Measurements from ENCODE around the gene FN1. TPM values are rescaled to one million over a fixed set of nuclear protein-coding genes. Genes with fewer than 3 reads are reported as not detected.
A peak's percentile ranks its signal among the peaks of the same experiment; 100 is the strongest.

FN1 gene
- 100 to 1,000 TPM; 435 to 966 (median 608) TPM for polyA plus RNA-seq (ENCODE audit: insufficient read length in 10 of 10)
- long read RNA-seq, donor 1, full-length matches to known transcripts: 27 of 98 reads
- long read RNA-seq, donor 1, partial matches to known transcripts: 71 of 98 reads
- long read RNA-seq, donor 1, other reads (novel, unspliced or antisense): 0 of 98 reads
- long read RNA-seq, donor 2, full-length matches to known transcripts: 23 of 77 reads
- long read RNA-seq, donor 2, partial matches to known transcripts: 54 of 77 reads
- long read RNA-seq, donor 2, other reads (novel, unspliced or antisense): 0 of 77 reads
- long read RNA-seq, donor 3: 0 reads
- long read RNA-seq, donor 4, full-length matches to known transcripts: 21 of 90 reads
- long read RNA-seq, donor 4, partial matches to known transcripts: 69 of 90 reads
- long read RNA-seq, donor 4, other reads (novel, unspliced or antisense): 0 of 90 reads
- long read RNA-seq, donor 5, full-length matches to known transcripts: 49 of 495 reads
- long read RNA-seq, donor 5, partial matches to known transcripts: 446 of 495 reads
- long read RNA-seq, donor 5, other reads (novel, unspliced or antisense): 0 of 495 reads
- long read RNA-seq, donor 6, full-length matches to known transcripts: 35 of 135 reads
- long read RNA-seq, donor 6, partial matches to known transcripts: 100 of 135 reads
- long read RNA-seq, donor 6, other reads (novel, unspliced or antisense): 0 of 135 reads
- long read RNA-seq, donor 7, transcript FN1-208 (13 exons, 2,388 nt): major isoform, 14 of 99 reads
- long read RNA-seq, donor 7, partial matches to known transcripts: 79 of 99 reads
- long read RNA-seq, donor 7, other reads (novel, unspliced or antisense): 0 of 99 reads
- long read RNA-seq, donor 8, full-length matches to known transcripts: 21 of 98 reads
- long read RNA-seq, donor 8, partial matches to known transcripts: 77 of 98 reads
- long read RNA-seq, donor 8, other reads (novel, unspliced or antisense): 0 of 98 reads
- long read RNA-seq, donor 9, full-length matches to known transcripts: 5 of 10 reads
- long read RNA-seq, donor 9, partial matches to known transcripts: 5 of 10 reads
- long read RNA-seq, donor 9, other reads (novel, unspliced or antisense): 0 of 10 reads

DNA sequence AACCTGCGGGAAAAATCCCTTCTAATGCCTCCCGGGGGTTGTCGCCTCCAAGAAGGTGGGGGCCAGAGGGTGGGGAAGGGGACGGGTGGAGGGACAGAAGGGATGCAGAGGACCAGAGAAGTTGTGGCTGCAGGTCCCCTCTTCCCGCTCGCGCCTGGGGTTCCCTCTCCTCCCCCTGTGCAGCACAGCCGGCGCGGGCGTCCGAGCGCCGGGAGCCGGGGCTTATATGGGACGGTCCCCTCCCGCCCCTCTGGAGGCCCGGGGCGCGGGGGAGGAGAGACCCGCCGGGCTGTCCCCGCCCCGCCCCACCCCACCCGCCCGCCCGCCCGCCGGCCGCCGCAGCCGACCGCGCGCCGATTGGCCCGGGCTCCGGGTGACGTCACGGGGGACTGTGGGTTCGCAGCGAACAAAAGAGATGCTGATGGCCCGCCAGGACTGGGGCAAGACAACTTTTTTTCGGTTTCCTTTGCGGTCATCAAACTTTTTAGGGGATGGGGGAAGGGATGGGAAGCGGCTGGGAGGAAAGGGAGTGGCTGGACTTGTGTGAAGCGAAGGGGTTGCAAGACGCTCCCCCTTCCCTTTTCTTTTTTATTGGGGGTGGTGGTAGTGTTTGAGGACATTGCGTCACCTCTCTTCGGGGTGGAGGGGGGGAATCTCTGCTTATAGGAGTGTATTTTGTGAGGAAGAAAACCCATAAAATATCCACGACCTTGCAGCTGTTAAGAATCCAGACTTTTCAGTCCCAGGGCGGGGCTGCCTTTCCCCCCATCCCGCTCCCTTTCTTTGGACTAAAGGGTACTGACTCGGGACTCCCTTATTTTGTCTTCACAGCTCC lies at the start of gene FN1:
Gene FN1 (minus strand): TSS at position 199 of the 835 bp plus-strand sequence. CDS start 266 bp downstream, outside the sequence.
- DNase-seq: peak; percentile 97 to 99 (median 99)

DNA sequence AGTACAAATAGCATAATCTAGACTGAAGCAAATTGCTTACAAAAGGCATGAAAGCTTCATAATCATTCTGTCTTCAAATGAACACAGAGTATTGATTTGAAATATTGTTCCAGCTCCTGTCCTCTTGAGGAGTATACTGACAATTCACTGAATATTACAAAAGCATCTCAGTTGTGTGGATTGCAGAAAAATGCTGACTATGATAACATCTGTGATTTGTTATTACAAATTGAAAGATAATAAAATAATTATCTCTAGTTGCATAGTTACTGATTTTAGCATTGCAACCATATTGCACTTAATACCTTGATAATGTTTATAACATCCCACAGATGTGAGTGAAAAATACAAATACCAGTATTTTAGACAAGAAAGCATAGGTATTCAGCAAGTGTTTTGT lies 49.2 kb upstream of the FN1 start:
- no peak for DNase-seq

DNA sequence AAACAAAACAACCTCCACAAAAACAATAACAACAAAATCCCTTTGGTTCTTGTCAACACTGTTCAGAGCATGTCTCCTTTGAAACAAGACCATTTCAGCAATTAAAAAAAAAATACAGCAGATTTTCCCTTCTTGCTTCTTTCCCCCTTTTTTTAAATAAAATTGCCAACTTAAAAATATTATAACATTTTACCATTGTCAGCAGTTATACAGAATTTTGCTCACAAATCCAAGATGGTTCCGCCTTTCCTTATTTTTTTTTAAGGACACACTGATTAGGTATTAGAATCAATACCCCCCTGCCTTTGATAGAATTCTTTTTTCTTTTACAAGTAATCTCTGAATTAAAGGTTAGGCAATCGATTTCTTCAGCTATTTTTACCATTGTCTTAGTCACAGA lies 48.7 kb upstream of the FN1 start:
- DNase-seq: no peak

DNA sequence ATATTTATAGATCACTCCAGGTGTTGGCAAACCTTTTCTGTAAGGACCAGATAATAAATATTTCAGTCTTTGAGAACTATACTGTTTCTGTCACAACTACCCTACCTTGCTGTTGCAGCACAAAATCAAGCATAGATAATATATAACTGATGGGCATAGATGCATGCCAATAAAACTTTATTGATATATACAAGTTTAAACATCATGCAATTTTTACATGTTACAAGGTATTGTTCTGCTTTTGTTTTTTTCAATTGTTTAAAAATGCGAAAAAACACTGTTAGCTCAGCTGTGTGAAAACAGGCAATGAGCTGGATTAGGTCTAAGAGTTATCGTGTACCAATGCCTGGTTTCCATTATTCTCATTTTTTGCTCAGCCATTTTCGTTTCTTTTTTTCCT lies 47.6 kb upstream of the FN1 start:
- DNase-seq: no peak

DNA sequence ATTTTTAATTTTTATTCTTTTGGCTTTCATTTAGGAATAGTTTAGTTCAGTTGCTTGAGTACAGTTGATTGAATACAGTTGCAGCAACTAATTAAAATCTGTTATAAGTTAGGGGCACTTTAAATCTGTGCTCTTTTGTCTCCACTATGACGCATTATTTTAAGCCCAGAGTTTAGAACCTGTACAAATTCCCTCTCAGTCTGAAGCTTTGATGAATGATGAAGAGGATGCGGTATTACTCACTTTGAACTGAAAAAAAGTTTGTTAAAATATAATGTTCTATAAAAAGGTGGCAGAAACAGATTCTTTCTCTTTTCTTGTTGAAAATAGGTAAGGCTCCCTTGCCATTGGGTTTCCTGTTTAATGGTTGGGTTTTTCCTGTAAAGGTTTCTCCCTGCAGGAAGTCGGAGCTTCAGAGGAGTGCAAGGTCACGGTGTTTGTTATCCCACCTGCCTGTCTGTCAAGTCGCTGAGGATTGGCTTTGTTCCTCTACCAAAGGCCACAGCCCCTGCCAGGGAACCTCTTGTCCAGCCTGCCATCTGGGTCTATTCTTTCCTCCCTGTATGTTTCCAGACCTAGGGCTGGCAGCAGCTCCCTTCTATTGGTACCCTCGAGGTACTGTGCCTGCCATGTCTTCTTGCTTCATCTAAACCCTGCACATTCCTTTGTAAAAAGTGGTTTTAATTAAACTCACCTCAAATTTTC lies 43.8 kb upstream of the FN1 start:
- no peak for DNase-seq

DNA sequence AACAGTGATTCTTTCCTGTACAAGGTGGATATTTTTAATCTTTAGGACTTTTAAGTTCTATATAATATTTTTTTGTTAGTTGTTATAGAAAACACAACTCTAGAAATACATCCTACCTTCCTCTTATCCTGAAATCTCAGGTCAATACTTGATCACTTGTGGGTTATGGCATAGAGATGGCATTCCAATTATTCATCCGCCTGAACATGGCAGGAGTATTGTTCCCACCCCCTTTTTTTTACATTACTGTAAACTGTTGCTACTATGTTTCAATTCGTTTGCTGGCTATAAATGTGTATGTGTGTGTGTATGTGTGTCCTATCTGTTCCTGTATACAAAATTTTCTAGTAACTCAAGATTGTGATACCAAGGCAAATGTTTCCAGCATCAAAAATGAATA lies 43.3 kb upstream of the FN1 start:
- no peak for DNase-seq

DNA sequence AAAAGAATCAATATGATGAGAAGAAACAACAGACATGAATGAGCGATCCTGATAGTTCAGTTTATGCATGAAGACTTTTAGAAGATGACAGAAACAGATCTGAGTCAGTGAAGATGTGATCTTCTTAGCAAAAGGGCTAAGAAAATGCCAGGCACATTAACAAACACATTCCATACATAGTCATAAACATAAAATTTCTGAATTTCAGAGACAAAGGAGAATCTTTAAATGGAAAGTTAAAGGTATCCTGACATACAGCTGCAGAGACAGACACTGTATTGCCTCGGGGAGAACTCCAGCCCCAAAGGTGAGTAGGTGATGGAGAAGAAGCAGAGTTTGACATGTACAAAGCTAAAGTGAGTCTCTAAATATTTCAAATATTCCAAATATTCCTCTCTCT lies 40.6 kb upstream of the FN1 start:
- no peak for DNase-seq

DNA sequence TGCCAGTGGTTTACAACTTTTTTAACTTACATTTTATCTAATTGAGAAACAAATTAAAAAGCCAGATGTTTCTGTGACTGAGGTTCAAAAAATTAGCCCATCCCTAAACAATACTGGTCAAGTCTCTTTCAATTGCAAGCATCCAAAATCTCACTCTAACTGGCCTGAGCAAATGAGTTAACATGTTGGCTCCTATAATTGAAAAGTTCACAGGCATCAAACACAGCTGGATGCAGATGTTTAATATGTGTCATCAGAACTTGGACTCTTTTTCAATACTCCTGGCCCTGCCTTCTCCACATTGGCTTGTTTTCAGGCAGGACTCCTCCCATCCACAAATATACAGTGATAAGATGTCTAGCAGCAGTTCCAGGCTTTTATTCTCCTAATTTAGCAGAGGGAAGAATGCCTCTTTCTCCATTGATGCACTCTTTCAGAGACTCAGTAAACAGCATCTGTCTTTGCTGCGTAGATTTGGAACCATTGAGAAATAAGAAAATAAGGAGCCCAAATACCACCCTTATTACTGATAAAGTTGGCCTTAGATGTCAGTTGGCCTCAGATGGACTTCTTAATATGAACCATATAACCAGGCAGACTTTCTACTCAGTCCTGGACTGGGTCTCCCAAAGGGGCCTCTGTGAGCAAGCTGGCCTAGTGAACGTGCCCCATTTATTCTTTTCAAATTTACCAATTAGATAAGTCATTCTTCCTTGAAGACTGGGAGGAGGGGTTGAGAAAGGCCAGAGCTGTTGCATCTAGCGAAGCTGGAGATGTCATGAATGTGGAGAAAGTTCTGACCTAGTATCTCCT lies 30.4 kb upstream of the FN1 start:
- peak; percentile 50 to 86 (median 67) for DNase-seq

DNA sequence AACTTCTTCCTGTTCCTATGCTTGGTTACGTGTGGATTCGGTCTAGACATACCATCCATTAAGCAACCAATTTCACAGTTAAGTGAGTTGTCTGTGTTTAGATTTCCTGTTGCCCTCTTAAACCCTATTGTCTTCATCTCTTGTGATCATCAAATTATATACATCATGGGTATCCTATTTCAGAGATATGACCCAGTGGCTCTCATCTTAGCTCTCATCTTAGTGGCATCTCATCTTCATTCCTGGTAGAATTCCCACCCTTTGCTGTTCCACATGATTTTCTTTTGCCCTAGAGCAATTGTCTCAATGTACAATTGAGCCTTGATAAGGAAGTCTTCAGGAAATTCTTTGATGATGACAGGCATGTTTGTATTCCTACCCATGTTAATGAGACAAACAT lies 29.4 kb upstream of the FN1 start:
- DNase-seq: no peak

DNA sequence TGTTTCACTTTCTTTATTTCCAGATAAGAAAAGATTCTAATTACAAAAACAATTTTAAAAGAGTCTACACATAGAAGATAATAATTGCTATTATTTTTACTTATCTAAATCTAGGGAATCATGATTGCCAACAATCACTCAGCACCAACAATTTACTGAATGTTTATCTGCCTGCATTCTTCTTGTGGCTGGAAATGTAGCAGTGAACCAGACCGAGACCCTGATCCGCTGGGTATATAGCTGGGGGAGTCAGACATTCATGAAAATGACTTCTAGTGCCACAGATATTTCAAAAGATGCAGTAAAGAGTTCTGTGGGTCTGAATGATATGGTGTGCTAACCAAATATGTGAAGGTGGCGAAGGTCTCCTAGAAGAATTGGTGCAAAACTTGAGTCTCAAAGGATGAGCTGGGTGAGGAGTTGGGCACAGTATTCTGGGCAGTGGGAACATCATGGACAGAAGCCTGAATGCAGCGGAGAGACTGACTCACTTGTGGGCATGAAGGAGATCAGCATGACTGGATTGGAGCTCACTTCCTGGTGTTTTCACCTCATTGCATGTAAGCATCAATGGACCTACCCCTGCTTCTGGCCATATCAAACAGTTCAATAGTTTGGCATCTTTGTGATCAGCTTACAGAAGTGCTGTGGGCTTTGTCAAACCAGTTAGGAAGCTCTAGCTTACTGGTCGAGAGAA lies 26.1 kb upstream of the FN1 start:
- no peak for DNase-seq

DNA sequence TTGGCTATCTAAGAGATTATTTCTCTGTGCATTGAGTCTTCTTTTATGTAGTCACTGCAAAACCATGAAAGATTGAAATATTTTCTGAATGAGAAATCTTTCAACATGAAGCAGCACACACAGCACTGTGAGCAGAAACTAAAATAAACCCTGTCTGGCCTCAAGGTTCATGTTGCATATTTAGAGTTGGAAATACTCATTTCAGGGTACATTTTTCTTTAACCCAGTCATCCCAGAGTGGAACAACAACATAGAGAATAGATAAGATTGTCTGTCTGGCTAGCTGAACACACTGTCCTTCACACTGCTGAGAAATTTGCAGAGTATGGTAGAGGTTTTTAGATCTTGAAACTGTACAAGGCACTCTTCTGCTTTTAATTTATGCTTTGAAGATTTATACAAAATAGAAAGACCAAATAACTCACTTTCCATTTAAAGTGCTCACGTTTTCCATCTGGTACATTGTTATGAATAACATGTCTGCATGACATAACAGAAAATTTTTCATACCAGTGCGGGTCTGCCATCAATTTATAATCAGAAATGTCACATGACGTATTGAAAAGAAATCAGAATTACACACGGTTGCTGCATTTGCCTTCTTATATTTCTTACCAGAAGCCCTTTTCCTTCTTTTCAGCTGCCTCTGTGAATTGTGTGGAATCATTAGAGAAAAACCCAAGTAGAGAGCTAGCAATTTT lies 25.0 kb upstream of the FN1 start:
- peak in 2 of 3 donors; percentile 59 to 92 for DNase-seq

DNA sequence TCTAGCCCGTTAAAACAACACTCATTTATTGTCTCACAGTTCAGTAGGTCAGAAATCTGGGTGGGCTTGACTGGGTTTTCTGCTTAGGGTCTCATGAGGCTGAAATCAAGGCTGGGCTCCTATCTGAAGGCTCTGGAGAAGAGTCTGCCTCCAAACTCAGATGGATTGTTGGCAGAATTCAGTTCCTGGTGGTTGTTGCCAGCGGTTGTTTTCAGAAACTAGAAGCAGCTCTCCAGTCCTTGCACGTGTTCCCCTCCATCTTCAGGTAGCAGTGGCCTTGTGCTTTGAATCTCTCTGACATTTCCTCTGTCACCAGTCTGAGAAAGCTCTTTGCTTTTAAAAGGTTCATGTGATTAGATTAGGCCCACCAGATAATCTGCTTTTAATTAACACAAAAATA lies 20.1 kb upstream of the FN1 start:
- no peak for DNase-seq

DNA sequence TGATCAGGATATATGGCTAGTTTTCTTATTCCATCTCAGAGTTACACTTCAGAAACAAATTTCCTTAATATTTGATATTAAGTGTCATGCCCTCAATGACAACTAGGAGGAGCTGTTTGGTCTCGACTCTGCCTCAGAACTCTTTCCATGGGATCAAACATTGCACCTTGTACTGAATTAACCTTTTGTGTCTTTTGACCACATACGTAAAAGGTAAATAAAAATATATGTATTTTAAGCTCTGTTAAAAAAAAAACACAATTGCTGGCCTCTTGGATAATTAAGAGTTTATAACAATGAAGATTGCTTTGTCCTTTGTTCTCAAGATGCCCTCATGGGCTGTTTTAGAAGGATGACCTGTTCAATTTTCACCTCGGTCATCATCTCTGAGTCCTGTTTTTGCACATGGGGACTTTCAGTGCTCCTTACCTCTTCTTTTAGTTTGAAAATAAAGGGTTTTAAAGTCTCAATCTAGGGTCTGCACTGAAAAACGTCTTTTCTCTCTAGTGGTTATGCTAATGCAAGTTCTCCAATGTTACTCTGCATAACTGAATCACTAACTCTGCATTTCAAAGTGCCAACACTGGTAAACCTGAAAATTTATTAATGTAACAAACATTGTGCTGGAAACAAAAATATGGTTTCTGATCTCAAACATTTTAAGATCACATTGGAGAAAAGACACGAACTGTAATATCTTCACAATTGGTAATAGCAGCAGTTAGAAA lies 18.8 kb upstream of the FN1 start:
- no peak for DNase-seq

DNA sequence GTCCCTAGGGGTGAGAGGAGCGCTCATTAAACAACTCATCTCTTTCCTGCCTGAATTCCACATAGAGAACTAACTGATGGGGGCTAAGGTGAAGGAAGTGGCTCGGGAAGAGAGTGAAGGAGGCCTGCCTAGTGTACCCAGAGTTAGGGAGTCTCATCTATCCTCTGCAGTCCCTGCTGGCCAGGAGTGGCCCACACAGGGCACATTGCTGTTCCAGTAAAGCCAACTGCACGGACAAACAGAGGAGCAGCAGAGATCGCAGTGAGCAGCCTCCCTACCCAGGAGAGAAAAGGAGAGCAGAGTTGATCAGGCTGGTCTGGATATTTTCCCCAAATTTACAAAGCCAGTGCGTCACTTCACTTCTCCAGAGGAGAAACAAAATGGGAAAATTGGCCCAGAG lies 16.9 kb upstream of the FN1 start:
- DNase-seq: no peak

DNA sequence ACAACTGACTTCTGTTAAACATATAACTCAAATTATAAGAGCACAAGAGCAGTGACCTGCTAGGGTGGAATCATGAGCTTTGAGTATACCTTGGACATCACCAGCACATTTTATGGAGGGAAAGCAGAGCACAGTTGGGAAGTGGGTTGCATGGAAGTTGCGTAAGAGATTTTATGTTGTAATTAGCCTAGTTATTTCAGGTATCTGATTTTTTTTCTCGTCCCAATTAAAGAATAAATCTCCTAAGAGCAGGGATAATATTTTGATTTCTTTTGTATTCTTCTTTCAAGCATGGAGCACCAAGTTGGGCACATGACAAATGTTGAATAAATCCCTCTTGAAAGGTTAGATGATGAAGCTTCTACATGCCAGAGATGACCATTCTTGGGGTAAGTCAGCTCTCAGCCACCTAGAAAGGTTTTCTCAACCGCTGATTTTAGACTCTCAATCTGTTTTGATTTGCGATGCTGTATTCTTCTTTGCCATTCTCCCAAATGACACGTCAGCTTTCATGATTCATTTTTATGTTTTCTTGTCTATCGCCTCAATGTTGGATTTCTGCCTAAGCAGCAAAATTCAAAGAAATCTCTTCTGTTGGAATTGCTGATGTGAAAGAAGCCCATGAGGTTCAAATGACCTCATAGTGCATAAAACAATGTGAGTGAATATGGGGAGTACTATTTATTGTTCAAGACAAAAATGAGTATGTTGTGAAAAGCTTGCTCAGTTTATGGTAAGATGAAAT lies 15.3 kb upstream of the FN1 start:
- peak in 1 of 3 donors; percentile 49 for DNase-seq

DNA sequence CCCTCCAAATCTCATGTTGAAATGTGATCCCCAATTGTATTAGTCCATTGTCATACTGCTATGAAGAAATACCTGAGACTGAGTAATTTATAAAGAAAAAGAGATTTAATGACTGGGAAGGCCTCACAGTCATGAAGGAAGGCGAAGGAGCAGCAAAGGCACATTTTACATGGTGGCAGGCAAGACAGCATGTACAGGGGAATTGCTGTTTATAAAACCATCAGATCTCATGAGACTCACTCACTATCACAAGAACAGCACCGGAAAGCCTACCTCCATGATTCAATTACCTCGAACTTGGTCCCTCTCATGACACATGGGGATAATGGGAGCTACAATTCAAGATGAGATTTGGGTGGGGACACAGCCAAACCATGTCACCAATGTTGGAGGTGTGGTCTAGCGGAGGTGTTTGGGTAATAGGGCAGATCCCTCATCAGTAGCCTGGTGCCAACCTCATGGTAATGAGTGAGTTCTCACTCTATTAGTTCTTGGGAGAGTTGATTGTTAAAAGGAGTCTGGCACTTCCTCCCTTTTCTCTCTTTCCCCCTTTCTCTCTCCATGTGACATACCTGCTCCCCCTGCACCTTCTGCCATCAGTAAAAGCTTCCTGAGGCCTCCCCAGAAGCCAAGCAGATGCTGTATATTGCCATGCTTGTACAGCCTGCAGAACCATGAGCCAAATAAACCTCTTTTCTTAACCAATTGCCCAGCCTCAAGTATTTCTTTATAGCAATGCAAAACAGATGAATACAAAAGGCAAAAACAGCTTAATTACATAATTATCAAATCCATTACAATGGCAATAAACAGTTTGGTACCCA lies 14.5 kb upstream of the FN1 start:
- DNase-seq: no peak
